Measurements from ENCODE around the gene OLR1.

- no peak for TF ChIP-seq POLR2A (IDR thresholded peaks at IDR 0.05)
- TF ChIP-seq CTCF (IDR thresholded peaks at IDR 0.05) = peak in 4 of 6 experiments; percentile 32 to 44 (median 43)
These were observed 31.9 kb downstream of the OLR1 start for GRCh38 chr12:10140001-10140400.
